Breast epithelium (tissue), 3 donors: ENCODE measurements around the gene FTO.

ENCODE experiments used
- CTCF ChIP-seq, 3 donors: fragments of 450-650 bp; IDR thresholded peaks; one replicate each; pipeline ENCODE4 v1.5.1; 2016 to 2017; ENCODE audit warnings: antibody characterized with exemption in 3 of 3, mild to moderate bottlenecking in 3 of 3, moderate library complexity in 3 of 3
- POLR2A ChIP-seq: fragments of 450-650 bp; IDR thresholded peaks from one replicate; pipeline ENCODE4 v1.6.1; 2016; ENCODE audit warnings: antibody characterized with exemption, mild to moderate bottlenecking, moderate library complexity

GRCh38 chr16:54069601-54070239 is 365.8 kb downstream of the FTO start:
- TF ChIP-seq CTCF (IDR thresholded peaks at IDR 0.05): no peak
- no peak for TF ChIP-seq POLR2A
